IPS DF 4.7 (cell line): ENCODE results near the gene KCTD2.
"Not testable (repeated sequence)": the region's sequence is repeated elsewhere in the genome, so short reads cannot be mapped to it uniquely, and the experiment has no call there.

Source experiments
- DNase-seq: peaks from one replicate; pipeline ENCODE4 v3.0.0-alpha.2; 2013; ENCODE audit warnings: low spot score; ENCODE audit errors: extremely low read depth

KCTD2 gene

DNA sequence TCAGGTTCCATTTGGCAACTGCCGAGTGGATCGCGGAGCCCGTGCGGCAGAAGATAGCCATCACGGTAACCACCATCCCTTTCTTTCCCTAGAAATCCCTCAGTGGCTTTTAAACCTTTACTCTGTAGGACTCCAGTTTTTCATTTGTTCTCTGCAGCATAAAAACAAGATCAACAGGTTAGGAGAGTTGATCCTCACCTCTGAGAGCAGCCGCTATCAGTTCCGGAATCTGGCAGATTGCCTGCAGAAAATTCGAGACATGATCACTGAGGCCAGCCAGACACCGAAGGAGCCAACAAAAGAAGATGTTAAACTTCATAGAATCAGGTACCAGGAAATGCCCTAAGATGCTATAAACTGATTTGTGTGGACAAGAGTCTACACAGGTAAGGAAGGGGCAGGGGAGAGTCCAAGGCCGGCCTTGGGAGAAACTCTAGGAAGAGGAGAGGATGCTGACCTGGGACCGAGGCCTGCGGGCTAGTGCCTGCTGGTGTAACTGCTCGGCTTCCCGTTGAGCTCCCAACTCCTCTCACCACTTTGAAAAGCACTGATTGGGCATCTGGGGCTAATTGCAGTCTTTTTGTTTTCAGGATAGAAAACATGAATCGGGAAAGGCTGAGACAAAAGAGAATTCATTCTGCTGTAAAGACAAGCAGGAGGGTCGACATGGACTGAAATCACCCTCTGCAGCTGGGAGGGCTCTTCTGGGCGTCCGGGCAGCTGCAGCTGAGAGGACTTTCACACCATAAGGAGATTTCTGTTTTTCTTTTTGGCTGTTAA is 26.5 kb upstream of the KCTD2 start:
- DNase-seq, result no peak

GRCh38 chr17:75024686-75025397 is 22.2 kb upstream of the KCTD2 start:
- DNase-seq, result no peak

DNA sequence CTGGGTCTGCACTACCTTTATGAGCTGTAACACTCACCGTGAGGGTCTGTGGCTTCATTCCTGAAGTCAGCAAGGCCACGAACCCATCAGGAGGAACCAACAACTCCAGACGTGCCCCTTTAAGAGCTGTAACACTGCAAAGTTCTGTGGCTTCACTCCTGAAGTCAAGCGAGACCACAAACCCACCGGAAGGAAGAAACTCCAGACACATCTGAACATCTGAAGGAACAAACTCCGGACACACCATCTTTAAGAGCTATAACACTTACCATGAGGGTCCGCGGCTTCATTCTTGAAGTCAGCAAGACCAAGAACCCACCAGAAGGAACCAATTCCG is 21.7 kb upstream of the KCTD2 start:
- not testable (repeated sequence) for DNase-seq

- not testable (repeated sequence) for DNase-seq
These were observed 20.4 kb upstream of the KCTD2 start for GRCh38 chr17:75026650-75027049.

DNA sequence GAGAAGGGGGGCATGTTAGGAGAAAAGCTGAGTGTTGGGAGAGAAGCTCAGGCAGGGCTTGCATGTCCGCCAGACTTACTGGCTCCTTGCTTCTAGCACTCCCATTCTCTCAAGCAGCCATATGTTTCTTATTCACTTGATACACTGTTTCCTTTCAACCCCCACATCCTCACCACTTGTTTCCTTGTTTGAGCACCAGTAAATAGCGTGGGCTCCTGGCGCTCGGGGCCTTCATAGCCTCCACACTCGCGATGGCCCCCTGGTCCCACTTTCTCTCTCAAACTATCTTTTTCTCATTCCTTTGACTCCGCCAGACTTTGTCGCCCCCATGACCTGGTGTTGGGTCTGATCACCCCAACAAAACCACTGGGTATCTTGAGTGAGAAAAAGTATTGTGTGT is 16.9 kb upstream of the KCTD2 start:
- no peak for DNase-seq

GRCh38 chr17:75031972-75032719 is 14.9 kb upstream of the KCTD2 start:
- DNase-seq, result no peak

- DNase-seq, result no peak
These were observed 14.2 kb upstream of the KCTD2 start for GRCh38 chr17:75032720-75033280.

GRCh38 chr17:75033346-75034235 is 13.4 kb upstream of the KCTD2 start:
- DNase-seq, result no peak

GRCh38 chr17:75034236-75034908 is 12.7 kb upstream of the KCTD2 start:
- DNase-seq, result no peak

GRCh38 chr17:75036643-75037268 is 10.3 kb upstream of the KCTD2 start:
- DNase-seq, result no peak

DNA sequence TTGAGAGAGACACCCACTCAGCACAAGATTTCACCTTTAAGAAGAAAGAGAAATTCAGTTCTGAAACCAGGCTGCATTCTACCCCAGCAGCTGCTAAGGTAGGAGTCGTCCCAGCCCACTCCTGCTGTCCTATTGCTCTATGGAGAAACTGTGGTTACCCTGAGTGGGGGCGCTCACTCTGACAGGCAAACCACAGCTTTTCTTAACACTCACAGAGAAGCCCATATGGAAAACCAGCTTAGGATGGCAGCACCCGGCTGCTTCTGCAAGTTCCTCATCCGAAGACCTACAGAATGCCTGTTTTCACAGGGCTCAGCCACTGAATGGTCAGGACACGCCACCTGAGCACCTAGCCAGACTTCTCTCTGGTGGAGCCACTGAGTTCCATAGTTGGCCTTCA is 7.8 kb upstream of the KCTD2 start:
- no peak for DNase-seq

GRCh38 chr17:75041656-75042280 is 5.3 kb upstream of the KCTD2 start:
- no peak for DNase-seq

DNA sequence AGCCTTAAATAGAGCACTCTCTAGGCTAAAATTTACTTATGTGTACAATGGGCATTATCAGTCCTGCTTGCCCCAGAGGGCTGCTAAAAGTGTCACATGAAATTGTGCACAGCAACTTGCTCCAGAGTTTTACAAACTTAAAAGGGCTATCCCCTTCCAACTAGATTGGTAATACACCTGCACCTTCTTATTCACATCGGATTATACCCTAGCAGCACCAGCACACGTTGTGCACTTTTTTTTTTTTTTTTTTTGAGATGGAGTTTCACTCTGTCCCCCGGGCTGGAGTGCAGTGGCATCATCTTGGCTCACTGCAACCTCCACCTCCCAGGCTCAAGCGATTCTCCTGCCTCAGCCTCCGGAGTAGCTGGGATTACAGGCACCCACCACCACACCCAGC is 3.2 kb upstream of the KCTD2 start:
- DNase-seq, result not testable (repeated sequence)

GRCh38 chr17:75044716-75045115 is 2.3 kb upstream of the KCTD2 start:
- DNase-seq, result no peak

GRCh38 chr17:75045946-75046406 is 1.0 kb upstream of the KCTD2 start:
- DNase-seq, result not testable (repeated sequence)

GRCh38 chr17:75047398-75048098 is 523 bp downstream of the KCTD2 start:
- DNase-seq, result no peak

- DNase-seq, result no peak
These were observed 1.3 kb downstream of the KCTD2 start for GRCh38 chr17:75048249-75048878.

DNA sequence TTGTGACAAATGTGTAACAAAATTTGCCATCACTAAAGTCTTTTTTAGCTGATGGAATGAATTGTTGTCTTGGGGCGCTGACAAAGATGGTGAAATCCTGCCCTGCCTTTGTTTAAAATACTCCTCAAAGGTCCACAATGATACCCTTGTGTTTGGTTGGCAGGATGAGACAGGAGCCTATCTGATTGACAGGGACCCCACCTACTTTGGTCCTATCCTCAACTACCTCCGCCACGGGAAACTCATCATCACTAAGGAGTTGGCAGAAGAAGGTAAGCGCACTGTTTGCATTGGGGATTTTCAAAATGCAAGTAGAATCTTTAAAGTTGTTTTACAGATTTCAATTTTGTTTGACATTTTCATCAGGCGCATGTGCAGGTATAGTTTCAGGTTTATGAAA is 2.0 kb downstream of the KCTD2 start:
- DNase-seq, result no peak
